Naive B cell (primary cell): Measurements from ENCODE around the gene ZNF385B. TPM values are rescaled to one million over a fixed set of nuclear protein-coding genes. Genes with fewer than 3 reads are reported as not detected.

ENCODE experiments used
- ATAC-seq, 2 donors: fragments of 150-1000 bp; cut with Tn5 transposase; 2 replicates each; pipeline ENCODE4 v1.10.0; 2021; ENCODE audit warnings: low read depth in 2 of 2, mild to moderate bottlenecking in 2 of 2, moderate library complexity in 2 of 2
- DNase-seq: peaks from one replicate; pipeline ENCODE4 v3.0.0; 2022
- H3K27ac Mint-ChIP-seq, 6 donors: one replicate each; pipeline ENCODE4 v1.8.0; 2020 to 2022; ENCODE audit warnings: mild to moderate bottlenecking in 6 of 6, mixed read lengths in 6 of 6, moderate library complexity in 5 of 6, inconsistent platforms in 2 of 6
- H3K27me3 Mint-ChIP-seq, 3 donors: one replicate each; pipeline ENCODE4 v1.8.0; 2021 to 2022; ENCODE audit warnings: mixed read lengths in 3 of 3, mild to moderate bottlenecking in 1 of 3
- H3K36me3 Mint-ChIP-seq, 2 donors: one replicate each; pipeline ENCODE4 v1.8.0; 2020 to 2022; ENCODE audit warnings: mixed read lengths in 2 of 2, inconsistent platforms in 1 of 2, mild to moderate bottlenecking in 1 of 2
- H3K4me1 Mint-ChIP-seq, 3 donors: one replicate each; pipeline ENCODE4 v1.8.0; 2020 to 2022; ENCODE audit warnings: mixed read lengths in 3 of 3, inconsistent platforms in 1 of 3, mild to moderate bottlenecking in 1 of 3, moderate library complexity in 1 of 3
- H3K4me3 Mint-ChIP-seq, 8 donors: one replicate each; pipeline ENCODE4 v1.8.0; 2020 to 2022; ENCODE audit warnings: mild to moderate bottlenecking in 8 of 8, mixed read lengths in 8 of 8, moderate library complexity in 8 of 8, inconsistent platforms in 2 of 8
- H3K9me3 Mint-ChIP-seq, 7 donors: one replicate each; pipeline ENCODE4 v1.8.0; 2020 to 2022; ENCODE audit warnings: mixed read lengths in 7 of 7, mild to moderate bottlenecking in 5 of 7, inconsistent platforms in 2 of 7, moderate library complexity in 1 of 7
- polyA plus RNA-seq, 6 donors: library from polyadenylated mRNA; unstranded; fragments of 300-500 nt; fragmentation: Illumina TruSeq; gene quantifications; one replicate each; pipeline ENCODE4 v1.2.3, GENCODE V29; 2021; ENCODE audit warnings: low read depth in 6 of 6

Gene ZNF385B
- polyA plus RNA-seq, 6 donors from 2014 or later = not detected

GRCh38 chr2:179511105-179511789 is 350.2 kb downstream of the ZNF385B start:
- ATAC-seq (no peak), DNase-seq (no peak)
- Mint-ChIP-seq H3K27ac (peak overlapping the region in 1 of 6 donors; percentile 76), H3K4me3 (no peak overlapping the region), H3K9me3 (peaks cover 0 to 4% (median 0%) of the 10 kb centered on the region in 7 donors), H3K27me3 (peaks cover 12 to 30% (median 13%) of the 10 kb centered on the region in 3 donors), H3K4me1 (no peaks in the 10 kb centered on the region), H3K36me3 (no peaks in the 10 kb centered on the region)

GRCh38 chr2:179495315-179495714 is 366.1 kb downstream of the ZNF385B start:
- H3K4me1 Mint-ChIP-seq = no peaks in the 10 kb centered on the region
- peaks cover 0 to 30% (median 26%) of the 10 kb centered on the region in 3 donors for H3K27me3 Mint-ChIP-seq
- H3K27ac Mint-ChIP-seq = no peak overlapping the region
- peaks cover 0 to 9% of the 10 kb centered on the region in 2 donors for H3K36me3 Mint-ChIP-seq
- no peak for ATAC-seq
- H3K4me3 Mint-ChIP-seq = no peak overlapping the region
- peaks cover 6 to 30% (median 9%) of the 10 kb centered on the region in 7 donors for H3K9me3 Mint-ChIP-seq
- DNase-seq = no peak

GRCh38 chr2:179488563-179488962 is 372.8 kb downstream of the ZNF385B start:
- no peak for ATAC-seq

GRCh38 chr2:179487010-179487731 is 374.2 kb downstream of the ZNF385B start:
- ATAC-seq (no peak), DNase-seq (no peak)
- no peak overlapping the region for H3K4me3 Mint-ChIP-seq
- H3K27me3 Mint-ChIP-seq = peaks cover 0 to 5% (median 0%) of the 10 kb centered on the region in 3 donors
- no peaks in the 10 kb centered on the region for H3K36me3 Mint-ChIP-seq
- H3K27ac Mint-ChIP-seq = no peak overlapping the region
- no peaks in the 10 kb centered on the region for H3K9me3 Mint-ChIP-seq
- H3K4me1 Mint-ChIP-seq = no peaks in the 10 kb centered on the region

More at GRCh38 chr2:179488563-179488962, 372.8 kb downstream of the ZNF385B start:
- Mint-ChIP-seq H3K9me3 (no peaks in the 10 kb centered on the region), H3K27me3 (peaks cover 0 to 5% (median 0%) of the 10 kb centered on the region in 3 donors), H3K36me3 (no peaks in the 10 kb centered on the region), H3K27ac (no peak overlapping the region), H3K4me3 (no peak overlapping the region), H3K4me1 (no peaks in the 10 kb centered on the region)
- no peak for DNase-seq

- Mint-ChIP-seq H3K36me3 (no peaks in the 10 kb centered on the region), H3K4me3 (no peak overlapping the region), H3K27me3 (peaks cover 0 to 5% (median 0%) of the 10 kb centered on the region in 3 donors), H3K27ac (no peak overlapping the region), H3K4me1 (no peaks in the 10 kb centered on the region), H3K9me3 (no peaks in the 10 kb centered on the region)
- ATAC-seq (no peak), DNase-seq (no peak)
Measured at GRCh38 chr2:179483131-179483530, 378.3 kb downstream of the ZNF385B start.

- Mint-ChIP-seq H3K27ac (no peak overlapping the region), H3K36me3 (no peaks in the 10 kb centered on the region), H3K9me3 (no peaks in the 10 kb centered on the region), H3K4me3 (no peak overlapping the region), H3K27me3 (peaks cover 0 to 15% (median 5%) of the 10 kb centered on the region in 3 donors), H3K4me1 (no peaks in the 10 kb centered on the region)
- no peak for ATAC-seq
- no peak for DNase-seq
Measured at GRCh38 chr2:179479947-179480346, 381.5 kb downstream of the ZNF385B start.

- ATAC-seq = no peak
- H3K4me1 Mint-ChIP-seq = no peaks in the 10 kb centered on the region
- peaks cover 2 to 17% (median 6%) of the 10 kb centered on the region in 3 donors for H3K27me3 Mint-ChIP-seq
- no peak for DNase-seq
- H3K36me3 Mint-ChIP-seq = no peaks in the 10 kb centered on the region
- no peak overlapping the region for H3K4me3 Mint-ChIP-seq
- no peak overlapping the region for H3K27ac Mint-ChIP-seq
- peaks cover 0 to 2% (median 0%) of the 10 kb centered on the region in 7 donors for H3K9me3 Mint-ChIP-seq
Measured at GRCh38 chr2:179478771-179479170, 382.6 kb downstream of the ZNF385B start.

GRCh38 chr2:179470992-179471391 is 390.4 kb downstream of the ZNF385B start:
- Mint-ChIP-seq H3K27me3 (peaks cover 14 to 26% (median 18%) of the 10 kb centered on the region in 3 donors), H3K4me3 (no peak overlapping the region), H3K36me3 (no peaks in the 10 kb centered on the region), H3K4me1 (no peaks in the 10 kb centered on the region), H3K9me3 (peaks cover 0 to 6% (median 0%) of the 10 kb centered on the region in 7 donors), H3K27ac (no peak overlapping the region)
- no peak for DNase-seq
- no peak for ATAC-seq

- Mint-ChIP-seq H3K27me3 (peaks cover 22 to 30% (median 24%) of the 10 kb centered on the region in 3 donors), H3K36me3 (peaks cover 1 to 4% of the 10 kb centered on the region in 2 donors), H3K27ac (no peak overlapping the region), H3K9me3 (peaks cover 0 to 8% (median 3%) of the 10 kb centered on the region in 7 donors), H3K4me3 (no peak overlapping the region), H3K4me1 (no peaks in the 10 kb centered on the region)
- no peak for DNase-seq
- no peak for ATAC-seq
Measured at GRCh38 chr2:179470089-179470488, 391.3 kb downstream of the ZNF385B start.

GRCh38 chr2:179467960-179468359 is 393.5 kb downstream of the ZNF385B start:
- H3K9me3 Mint-ChIP-seq = peaks cover 0 to 10% (median 6%) of the 10 kb centered on the region in 7 donors
- peaks cover 5 to 8% of the 10 kb centered on the region in 2 donors for H3K36me3 Mint-ChIP-seq
- DNase-seq (no peak), ATAC-seq (no peak)
- peaks cover 17 to 25% (median 24%) of the 10 kb centered on the region in 3 donors for H3K27me3 Mint-ChIP-seq
- H3K4me1 Mint-ChIP-seq = no peaks in the 10 kb centered on the region
- H3K27ac Mint-ChIP-seq = no peak overlapping the region
- no peak overlapping the region for H3K4me3 Mint-ChIP-seq

GRCh38 chr2:179467111-179467510 is 394.3 kb downstream of the ZNF385B start:
- DNase-seq (no peak), ATAC-seq (no peak)
- no peak overlapping the region for H3K27ac Mint-ChIP-seq
- H3K27me3 Mint-ChIP-seq = peaks cover 14 to 23% (median 21%) of the 10 kb centered on the region in 3 donors
- peaks cover 5 to 8% of the 10 kb centered on the region in 2 donors for H3K36me3 Mint-ChIP-seq
- peaks cover 0 to 10% (median 5%) of the 10 kb centered on the region in 7 donors for H3K9me3 Mint-ChIP-seq
- no peak overlapping the region for H3K4me3 Mint-ChIP-seq
- no peaks in the 10 kb centered on the region for H3K4me1 Mint-ChIP-seq

- ATAC-seq = no peak
Measured at GRCh38 chr2:179461420-179461819, 400.0 kb downstream of the ZNF385B start.

GRCh38 chr2:179460181-179460929 is 401.1 kb downstream of the ZNF385B start:
- Mint-ChIP-seq H3K4me3 (no peak overlapping the region), H3K9me3 (peaks cover 6 to 14% (median 12%) of the 10 kb centered on the region in 7 donors), H3K27ac (no peak overlapping the region), H3K36me3 (peaks cover 5 to 7% of the 10 kb centered on the region in 2 donors), H3K4me1 (no peaks in the 10 kb centered on the region), H3K27me3 (peaks cover 9 to 22% (median 21%) of the 10 kb centered on the region in 3 donors)
- DNase-seq (no peak), ATAC-seq (no peak)

More at GRCh38 chr2:179461420-179461819, 400.0 kb downstream of the ZNF385B start:
- H3K4me3 Mint-ChIP-seq = no peak overlapping the region
- no peak for DNase-seq
- peaks cover 6 to 14% (median 12%) of the 10 kb centered on the region in 7 donors for H3K9me3 Mint-ChIP-seq
- H3K27ac Mint-ChIP-seq = no peak overlapping the region
- peaks cover 5 to 8% of the 10 kb centered on the region in 2 donors for H3K36me3 Mint-ChIP-seq
- no peaks in the 10 kb centered on the region for H3K4me1 Mint-ChIP-seq
- H3K27me3 Mint-ChIP-seq = peaks cover 9 to 27% (median 25%) of the 10 kb centered on the region in 3 donors
